AG20443 (cell line): ENCODE data around the gene NGLY1.

Experiments used
- DNase-seq: peaks from one replicate; pipeline ENCODE4 v3.0.0; 2012; ENCODE audit warnings: low spot score, mixed read lengths

Gene NGLY1

GRCh38 chr3:25707268-25707926, 75.8 kb downstream of the NGLY1 start:
- no peak for DNase-seq

- DNase-seq = no peak
These were observed 77.0 kb downstream of the NGLY1 start for GRCh38 chr3:25706213-25706612.

GRCh38 chr3:25697553-25697952, 85.7 kb downstream of the NGLY1 start:
- no peak for DNase-seq

DNA sequence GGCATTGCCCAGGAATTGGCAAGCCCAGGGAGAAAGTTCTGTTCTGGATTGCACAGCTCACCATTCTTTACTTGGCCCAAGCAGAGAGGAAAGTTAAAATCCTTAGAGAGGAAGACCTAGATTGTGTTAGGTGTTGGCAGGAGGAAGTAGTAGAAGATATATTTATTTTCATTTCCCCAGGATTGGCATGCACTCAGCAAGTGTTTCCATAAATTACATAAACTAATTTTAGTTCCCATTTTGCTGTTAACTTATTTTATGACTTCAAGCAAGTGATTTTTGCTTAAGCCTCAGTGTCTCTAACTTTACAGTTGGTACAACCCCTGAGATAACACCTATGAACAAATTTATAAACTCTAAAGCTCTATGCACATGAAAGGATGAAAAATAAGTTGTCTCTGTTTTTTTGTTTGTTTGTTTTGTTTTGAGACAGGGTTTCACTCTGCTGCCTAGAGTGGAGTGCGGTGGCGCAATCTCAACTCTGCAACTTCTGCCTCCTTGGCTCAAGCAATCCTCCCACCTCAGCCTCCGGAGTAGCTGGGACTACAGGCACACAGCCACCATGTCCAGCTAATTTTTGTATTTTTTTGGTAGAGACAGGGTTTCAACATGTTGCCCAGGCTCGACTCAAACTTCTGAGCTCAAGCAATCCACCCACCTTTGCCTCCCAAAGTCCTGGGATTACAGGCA, 87.4 kb downstream of the NGLY1 start:
- DNase-seq = no peak

GRCh38 chr3:25693238-25693637, 90.0 kb downstream of the NGLY1 start:
- DNase-seq = no peak

DNA sequence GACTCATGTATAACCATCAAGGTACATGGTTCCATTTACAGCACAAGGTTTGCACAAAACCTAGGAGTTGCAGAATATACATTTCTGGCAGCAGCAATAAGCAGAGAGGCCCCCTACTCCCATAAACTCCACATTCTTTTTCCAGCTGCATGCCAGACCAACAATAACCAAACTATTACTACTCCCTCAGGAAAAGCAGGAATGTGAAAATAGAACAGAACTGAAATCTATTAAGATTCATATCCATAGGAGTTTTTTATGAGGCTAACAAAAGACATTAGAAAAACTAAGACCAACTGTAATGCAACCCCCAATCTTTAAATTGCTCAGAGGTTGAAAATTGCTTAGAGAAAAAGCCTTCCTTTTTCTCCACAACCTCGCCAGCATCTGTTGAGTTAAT, 90.9 kb downstream of the NGLY1 start:
- DNase-seq = no peak

DNA sequence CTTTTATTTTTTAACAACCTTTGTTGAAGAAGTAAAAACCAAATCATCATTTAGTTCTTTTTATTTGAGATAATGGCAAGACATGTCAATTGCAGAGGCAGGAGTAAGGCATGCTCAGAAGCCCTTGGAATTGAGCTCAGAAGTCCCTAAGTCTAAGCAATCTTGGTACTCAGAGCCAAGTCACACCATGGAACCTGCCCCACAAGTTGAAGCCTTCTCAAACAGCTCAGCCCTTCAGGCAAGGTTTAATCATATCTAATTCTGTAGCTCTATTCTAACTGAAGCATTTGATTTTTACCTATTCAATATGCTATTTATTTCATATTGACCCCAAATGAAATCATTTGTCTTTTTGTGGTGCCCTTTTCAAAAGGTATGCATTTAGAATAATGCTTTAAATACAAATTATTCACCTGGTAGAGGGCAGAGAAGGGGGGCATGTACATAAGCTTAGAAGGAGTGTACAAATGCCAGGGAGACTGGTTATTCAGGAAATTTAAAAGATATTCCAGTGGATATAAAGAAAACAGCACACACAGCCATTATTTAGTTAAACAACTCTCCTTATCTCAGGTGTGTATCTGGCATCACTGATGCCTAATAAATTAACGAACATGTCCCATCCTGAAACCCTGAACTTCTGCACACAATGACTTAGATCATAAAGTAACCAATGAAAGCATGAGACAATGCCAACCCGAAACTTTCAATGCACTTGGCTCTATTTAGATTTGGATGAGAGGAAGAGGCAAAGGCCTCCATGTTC, 92.3 kb downstream of the NGLY1 start:
- DNase-seq = no peak

DNA sequence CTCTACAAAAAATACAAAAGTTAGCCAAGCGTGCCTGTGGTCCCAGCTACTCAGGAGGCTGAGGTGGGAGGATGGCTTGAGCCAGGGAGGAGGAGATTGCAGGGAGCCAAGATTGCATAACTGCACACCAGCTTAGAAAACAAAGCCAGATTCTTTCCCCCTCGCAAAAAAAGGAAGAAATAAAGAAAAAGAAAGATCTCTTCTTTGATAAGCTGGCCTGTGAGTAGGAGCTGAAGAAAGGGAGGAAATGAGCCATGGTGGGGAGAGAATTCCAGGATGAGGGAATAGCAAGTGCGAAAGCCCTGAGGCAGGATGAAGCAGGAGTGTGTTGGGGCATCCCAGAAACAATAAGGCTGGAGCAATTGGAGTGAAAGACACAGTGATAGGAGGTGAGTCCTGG, 94.0 kb downstream of the NGLY1 start:
- no peak for DNase-seq

- no peak for DNase-seq
These were observed 95.5 kb downstream of the NGLY1 start for GRCh38 chr3:25687742-25688141.

- DNase-seq = no peak
These were observed 96.5 kb downstream of the NGLY1 start for GRCh38 chr3:25686766-25687165.

GRCh38 chr3:25683882-25684281, 99.4 kb downstream of the NGLY1 start:
- DNase-seq = no peak

GRCh38 chr3:25683410-25683809, 99.8 kb downstream of the NGLY1 start:
- no peak for DNase-seq

DNA sequence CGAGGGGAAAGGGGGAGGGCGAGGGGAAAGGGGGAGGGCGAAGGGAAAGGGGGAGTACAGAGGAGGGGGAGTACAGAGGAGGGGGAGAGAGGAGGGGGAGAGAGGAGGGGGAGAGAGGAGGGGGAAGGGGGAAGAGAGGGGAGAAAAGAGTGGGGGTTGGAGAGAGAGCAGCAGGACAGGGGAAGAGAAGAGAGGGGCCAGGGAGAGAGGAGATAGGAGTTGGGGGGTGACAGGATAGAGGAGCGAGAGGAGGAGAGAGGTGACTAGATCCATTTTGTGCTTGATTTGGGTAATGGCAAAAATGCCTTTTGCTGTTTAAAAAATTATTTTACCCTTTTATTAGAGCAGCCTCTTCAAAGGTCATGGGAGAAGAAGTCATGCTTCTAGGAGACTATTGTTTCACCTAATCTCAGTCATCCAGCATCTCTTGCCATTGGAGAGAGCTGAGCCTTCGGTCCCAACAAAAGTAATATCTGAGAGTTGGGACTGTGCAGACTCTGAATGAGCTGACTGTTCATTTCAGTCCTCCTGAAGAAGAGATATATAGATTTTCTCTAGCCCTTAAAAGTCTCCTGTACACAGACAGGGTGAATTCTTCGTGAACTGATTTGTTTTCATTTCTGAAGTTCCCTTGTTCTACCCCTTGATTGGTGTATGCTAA, 103.5 kb downstream of the NGLY1 start:
- no peak for DNase-seq

GRCh38 chr3:25679166-25679565, 104.1 kb downstream of the NGLY1 start:
- DNase-seq = no peak

DNA sequence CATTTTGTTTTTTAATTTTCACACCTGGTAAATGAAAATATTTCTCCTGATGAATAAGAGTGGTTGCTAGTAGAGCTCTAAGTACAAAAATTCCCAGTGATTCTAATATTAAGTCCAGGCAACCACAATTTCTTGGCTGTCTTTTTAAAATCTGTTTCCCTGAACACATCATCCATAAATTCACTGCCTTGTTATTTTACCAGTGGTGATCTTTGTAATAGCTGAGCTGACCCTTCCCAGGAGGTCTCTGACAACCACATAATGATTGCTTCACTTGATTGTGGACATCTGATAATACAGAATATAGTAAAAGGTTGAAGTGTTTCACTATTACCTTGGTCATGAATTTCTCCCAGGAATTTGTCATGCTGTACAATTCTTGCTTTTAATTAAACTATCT, 104.7 kb downstream of the NGLY1 start:
- no peak for DNase-seq

DNA sequence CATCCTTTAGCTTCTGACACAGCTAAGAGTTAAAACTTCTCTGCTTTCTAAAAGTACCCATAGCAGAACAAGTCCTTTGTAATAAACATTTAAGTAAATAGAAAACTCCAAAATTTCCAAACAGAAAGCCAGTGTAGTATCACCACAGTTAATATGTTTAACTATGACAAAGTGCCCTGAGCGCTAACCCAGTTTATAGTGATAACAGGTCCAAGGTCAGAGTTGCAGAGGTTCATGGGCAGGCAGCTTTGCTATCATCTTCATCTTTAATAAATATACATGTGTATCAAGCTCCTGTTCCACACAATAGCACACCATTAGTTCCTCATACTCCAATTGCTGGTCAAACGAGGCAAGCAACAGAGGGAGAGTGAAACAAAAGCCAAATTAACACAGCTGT, 106.1 kb downstream of the NGLY1 start:
- no peak for DNase-seq

DNA sequence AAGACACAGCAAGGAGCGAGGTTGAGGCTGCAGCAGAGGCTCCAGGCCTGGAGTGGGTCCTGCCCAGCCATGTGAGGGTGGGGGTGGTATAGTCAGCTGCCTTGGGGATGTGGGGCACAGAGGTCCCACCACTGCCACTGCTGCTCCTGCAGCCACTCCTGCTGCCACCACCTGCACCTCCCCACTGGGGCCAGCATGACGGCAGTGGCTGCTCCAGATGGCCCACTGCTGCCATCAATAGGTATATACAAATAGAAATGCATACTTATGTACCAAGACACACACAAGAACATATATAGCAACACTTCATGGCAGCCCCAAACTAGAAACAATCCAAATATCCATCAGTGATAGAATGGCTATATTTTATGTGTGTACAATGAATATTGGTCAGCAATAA, 108.6 kb downstream of the NGLY1 start:
- no peak for DNase-seq

- DNase-seq = no peak
These were observed 109.4 kb downstream of the NGLY1 start for GRCh38 chr3:25673738-25674298.
